GM19351 (cell line): Measurements from ENCODE around the gene MRPL9.

Experiments
- ATAC-seq: cut with Tn5 transposase; IDR thresholded peaks from one replicate; pipeline ENCODE4 v1.9.1; 2021; ENCODE audit warnings: mild to moderate bottlenecking, moderate library complexity; ENCODE audit not compliant: unreplicated experiment

MRPL9 gene

DNA sequence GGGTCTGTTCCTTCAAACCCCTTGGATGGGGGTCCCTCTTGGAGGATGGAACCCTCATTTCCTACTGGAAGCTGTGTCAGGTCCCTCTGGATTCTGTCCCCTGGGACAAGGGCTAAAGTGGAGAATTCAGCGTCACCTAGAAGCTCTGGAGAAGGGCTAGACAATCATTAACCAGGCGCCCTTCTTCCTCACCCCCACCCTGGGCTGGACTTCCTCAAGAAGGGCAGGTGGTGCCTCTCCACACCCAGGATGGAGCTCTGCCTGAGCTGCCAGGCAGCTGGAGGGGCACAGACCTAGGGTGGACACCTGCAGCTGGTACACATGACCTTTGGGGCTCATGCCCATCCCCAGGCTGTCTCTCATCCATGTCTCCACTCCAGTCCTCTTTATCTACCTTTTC is 50.3 kb downstream of the MRPL9 start:
- ATAC-seq = no peak

DNA sequence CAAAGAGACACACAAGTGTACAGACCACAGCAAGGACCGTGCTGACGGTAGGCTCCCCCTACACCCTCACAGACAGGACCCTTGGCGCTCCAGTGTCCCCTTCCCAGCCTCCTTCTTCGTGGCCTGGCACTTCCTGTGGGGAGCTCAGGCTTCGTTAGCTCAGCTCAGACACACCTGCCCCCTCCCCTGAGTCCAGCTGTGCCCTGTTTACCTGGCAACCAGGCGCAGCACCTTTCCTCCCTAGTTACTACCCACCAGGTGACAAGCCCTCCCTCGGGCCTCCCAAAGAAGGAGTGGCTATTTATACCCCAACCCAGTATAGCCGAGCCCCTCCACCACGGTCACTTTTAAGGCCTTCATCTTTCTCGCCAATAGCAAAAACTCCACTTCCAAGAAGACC is 51.3 kb downstream of the MRPL9 start:
- ATAC-seq = no peak

DNA sequence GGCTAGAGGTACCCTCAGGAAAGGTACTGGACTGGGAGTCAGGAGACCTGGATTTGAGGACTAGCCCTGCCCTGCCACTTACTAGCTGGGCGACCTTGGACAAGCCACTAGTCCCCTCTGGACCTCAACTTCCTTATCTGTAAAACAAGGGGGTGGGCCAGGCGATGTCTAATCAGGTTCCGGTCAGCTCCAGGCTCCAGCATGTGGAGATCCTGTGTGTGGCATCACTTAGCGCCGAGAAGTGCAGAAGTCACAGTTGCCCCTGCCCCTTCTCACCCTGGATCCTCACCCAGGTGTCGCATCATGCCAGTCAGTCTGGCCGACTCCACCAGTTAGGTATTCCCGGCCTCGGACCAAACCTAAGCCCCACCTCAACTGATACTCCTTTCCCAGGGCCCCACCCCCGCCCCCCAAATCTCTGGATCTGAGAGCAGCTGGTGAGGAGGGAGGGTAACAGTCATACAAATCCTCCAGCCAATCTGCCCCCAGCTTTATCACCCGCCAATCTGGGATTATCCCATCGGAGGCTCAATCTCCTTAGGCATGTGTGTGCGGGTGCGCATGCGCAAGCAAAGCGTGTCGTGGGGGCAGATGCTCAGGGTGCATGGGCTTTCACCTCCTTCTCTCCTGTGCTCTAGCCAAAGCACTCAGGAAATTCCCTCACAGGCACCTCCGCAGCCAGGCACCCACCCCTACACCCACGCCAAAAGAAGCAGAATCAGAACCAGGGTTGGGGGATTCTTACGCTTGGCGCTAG is 52.1 kb downstream of the MRPL9 start:
- ATAC-seq = no peak

DNA sequence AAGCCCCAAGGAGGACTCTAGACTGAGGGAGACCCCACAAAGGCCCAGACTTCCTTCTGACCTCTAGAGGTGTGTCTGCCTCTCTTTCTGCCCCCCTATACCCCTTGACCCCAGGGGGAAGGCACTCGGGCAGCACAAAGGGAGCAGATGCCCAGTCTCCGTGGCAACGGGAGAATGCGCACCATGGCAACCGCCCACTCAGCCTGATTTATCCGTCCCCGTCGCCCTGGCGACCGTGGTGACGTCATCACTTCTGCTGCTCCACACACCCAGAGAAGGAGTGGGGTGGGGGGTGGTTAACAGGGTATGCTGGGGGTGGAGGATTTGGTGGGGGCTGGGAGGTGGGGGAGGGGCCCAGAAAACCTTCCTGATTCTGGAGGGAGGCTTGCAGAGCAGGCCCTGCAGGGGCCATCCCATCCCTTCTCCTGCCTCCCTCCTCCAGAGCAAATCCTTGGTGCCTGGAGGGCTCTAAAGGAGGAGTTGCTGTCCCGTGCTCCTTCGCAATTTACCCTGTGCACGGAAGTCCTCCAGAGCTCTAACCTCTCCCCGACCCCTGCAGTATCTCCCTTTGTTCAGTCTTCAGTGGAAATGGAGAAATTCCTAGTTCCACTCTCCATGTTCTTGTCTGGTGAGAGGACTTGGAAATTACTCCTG is 53.0 kb downstream of the MRPL9 start:
- ATAC-seq = no peak
